IPS DF 6.9 (cell line): Measurements from ENCODE around the gene WDR35.

Experiments used
- DNase-seq: peaks from one replicate; pipeline ENCODE4 v3.0.0-alpha.2; 2013; ENCODE audit warnings: low read depth, low spot score
- H3K27ac ChIP-seq: one replicate; pipeline ENCODE4 v1.5.1; 2013; ENCODE audit warnings: low read length, control low read depth
- H3K27me3 ChIP-seq: 2 replicates; pipeline ENCODE4 v1.6.1; 2013; ENCODE audit warnings: mild to moderate bottlenecking, low read length; ENCODE audit not compliant: control insufficient read depth, insufficient read depth
- H3K36me3 ChIP-seq: 2 replicates; pipeline ENCODE4 v1.6.1; 2013; ENCODE audit warnings: low read length; ENCODE audit not compliant: control insufficient read depth, insufficient read depth
- H3K4me1 ChIP-seq: 2 replicates; pipeline ENCODE4 v1.6.1; 2013; ENCODE audit warnings: low read length; ENCODE audit not compliant: control insufficient read depth, insufficient read depth
- H3K4me3 ChIP-seq: 2 replicates; pipeline ENCODE4 v1.5.1; 2013; ENCODE audit warnings: mild to moderate bottlenecking, low read length
- H3K9me3 ChIP-seq: 2 replicates; pipeline ENCODE4 v1.6.1; 2013; ENCODE audit warnings: low read length, inconsistent platforms; ENCODE audit not compliant: control insufficient read depth, insufficient read depth
- WGBS: extraction: QIAGEN DNeasy Blood & Tissue Kit; methylation state at CpG from one replicate; pipeline ENCODE4 v1.1.7; 2013; ENCODE audit warnings: mixed read lengths, missing lambda C conversion rate; ENCODE audit not compliant: insufficient read length, insufficient coverage; 5-methylcytosine and 5-hydroxymethylcytosine counted together

The WDR35 gene

DNA sequence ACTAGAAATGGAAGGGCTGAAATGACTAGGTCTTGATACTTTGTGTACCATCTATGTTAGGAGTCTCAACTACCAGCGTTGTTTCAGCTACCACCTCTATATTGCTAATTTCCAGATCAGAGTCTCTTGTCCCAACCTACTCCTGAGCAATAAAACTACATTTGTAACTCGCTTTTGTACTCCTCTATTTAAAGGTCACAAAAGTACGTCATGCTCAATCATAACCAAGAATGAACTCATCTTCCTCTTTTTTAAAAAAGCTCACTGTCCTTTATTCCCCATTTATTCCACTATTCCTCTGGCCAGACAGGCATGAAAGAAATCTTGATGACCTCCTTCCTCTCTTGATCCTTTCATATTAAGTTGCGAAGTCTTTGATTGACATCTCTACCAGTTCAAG is 33.8 kb upstream of the WDR35 start:
- H3K36me3 ChIP-seq = no peaks in the 10 kb centered on the region
- H3K27ac ChIP-seq = no peak overlapping the region
- H3K27me3 ChIP-seq = no peaks in the 10 kb centered on the region
- WGBS = no CpG with 5 or more reads among the region's 4 CpGs
- no peaks in the 10 kb centered on the region for H3K9me3 ChIP-seq
- H3K4me3 ChIP-seq = no peak overlapping the region
- no peaks in the 10 kb centered on the region for H3K4me1 ChIP-seq
- DNase-seq = no peak

DNA sequence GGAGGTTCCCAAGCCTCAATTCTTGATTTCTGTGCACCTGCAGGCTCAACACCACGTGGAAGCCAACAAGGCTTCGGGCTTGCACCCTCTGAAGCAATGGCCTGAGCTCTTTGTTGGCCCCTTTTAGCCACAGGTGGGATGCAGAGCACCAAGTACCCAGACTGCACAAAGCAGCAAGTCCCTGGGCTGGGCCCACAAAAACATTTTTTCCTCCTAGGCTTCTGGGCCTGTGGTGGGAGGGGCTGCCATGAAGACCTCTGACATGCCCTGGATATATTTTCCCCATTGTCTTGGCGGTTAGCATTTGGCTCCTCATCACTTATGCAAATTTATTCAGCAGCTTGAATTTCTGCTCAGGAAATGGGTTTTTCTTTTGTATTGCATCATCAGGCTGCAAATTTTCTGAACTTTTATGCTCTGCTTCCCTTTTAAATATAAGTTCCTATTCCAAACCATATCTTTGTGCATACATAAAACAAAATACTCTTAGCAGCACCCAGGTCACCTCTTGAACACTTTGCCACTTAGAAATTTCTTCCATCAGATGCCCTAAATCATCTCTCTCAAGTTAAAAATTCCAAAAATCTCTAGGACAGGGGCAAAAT is 31.6 kb upstream of the WDR35 start:
- no peaks in the 10 kb centered on the region for H3K27me3 ChIP-seq
- WGBS = no CpG with 5 or more reads among the region's 3 CpGs
- DNase-seq = no peak

DNA sequence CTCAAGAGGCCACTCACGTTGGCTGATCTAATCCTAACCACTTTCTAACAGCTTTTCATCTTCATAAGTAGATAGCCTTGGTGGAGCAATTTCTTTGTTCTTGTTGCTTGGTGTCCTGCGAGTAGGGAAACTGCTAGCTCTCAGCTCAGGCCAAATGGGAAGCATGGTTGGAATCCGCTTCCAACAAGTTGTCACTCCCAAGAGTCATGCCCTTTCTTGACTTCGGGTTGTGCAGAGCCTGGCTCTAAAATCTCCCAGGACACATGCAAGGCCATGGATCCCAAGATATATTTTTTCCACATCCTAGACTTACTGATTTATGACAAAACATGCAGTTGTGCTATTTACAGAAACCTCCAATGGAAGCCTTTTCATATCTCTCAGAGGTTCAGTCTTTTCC is 29.8 kb upstream of the WDR35 start:
- WGBS = no CpG with 5 or more reads among the region's 4 CpGs
- no peak overlapping the region for H3K4me3 ChIP-seq
- no peaks in the 10 kb centered on the region for H3K4me1 ChIP-seq
- no peaks in the 10 kb centered on the region for H3K9me3 ChIP-seq
- no peaks in the 10 kb centered on the region for H3K27me3 ChIP-seq
- no peak for DNase-seq
- H3K27ac ChIP-seq = no peak overlapping the region
- H3K36me3 ChIP-seq = no peaks in the 10 kb centered on the region

More for the DNA sequence above, 31.6 kb upstream of the WDR35 start:
- Histone ChIP-seq H3K36me3 (no peaks in the 10 kb centered on the region), H3K9me3 (no peaks in the 10 kb centered on the region), H3K4me1 (no peaks in the 10 kb centered on the region), H3K4me3 (no peak overlapping the region), H3K27ac (no peak overlapping the region)

DNA sequence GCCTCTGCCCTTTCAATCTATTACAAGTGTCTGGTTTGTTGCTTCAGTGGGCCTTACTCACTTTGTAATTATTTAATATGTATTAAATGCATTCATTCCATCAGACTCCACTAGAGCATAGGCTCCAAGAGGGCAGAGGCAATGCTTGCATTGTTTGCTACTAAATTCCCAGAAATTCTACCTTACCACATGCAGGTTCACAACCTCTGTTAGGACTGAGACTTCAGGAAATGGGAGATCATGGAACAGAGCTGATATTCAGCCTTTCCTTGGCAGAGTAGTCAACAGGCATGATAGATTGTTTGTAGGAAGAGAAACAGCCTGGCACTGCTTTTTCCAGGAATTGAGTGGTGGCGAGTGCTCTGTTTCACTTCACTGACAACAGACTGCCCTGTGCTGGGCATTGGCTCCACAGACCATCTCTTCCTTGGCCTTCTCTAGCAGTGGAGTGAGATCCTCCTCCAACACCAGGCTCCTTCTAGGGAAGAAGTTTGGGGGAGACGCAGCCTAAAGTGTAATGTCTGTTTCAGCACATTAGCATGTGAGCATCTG is 28.8 kb upstream of the WDR35 start:
- no peak for DNase-seq
- WGBS = no CpG with 5 or more reads among the region's 2 CpGs
- Histone ChIP-seq H3K27me3 (no peaks in the 10 kb centered on the region), H3K36me3 (no peaks in the 10 kb centered on the region), H3K9me3 (no peaks in the 10 kb centered on the region), H3K4me1 (no peaks in the 10 kb centered on the region), H3K4me3 (no peak overlapping the region), H3K27ac (no peak overlapping the region)

DNA sequence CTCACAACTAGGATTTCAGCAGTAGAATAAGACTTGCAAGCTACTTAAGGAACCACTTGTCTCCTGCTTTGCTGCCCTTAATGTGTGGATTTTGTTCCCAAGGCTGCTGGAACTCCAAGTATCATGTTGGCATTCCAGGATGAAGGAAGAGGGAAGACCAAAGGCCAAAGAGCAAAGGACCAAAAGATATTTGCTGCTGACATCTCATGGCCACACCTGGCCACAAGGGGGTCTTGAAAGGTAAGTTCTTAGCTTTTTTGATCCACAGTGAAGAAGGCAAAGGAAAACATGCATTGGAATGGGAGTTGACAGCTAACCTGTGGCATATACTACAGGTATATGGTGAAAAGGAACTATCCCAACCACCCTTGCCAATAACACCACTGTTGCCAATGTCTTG is 26.4 kb upstream of the WDR35 start:
- no peak overlapping the region for H3K4me3 ChIP-seq
- H3K4me1 ChIP-seq = no peaks in the 10 kb centered on the region; the same call in 1 of the 2 replicates
- no peaks in the 10 kb centered on the region; the same call in 1 of the 2 replicates for H3K27me3 ChIP-seq
- DNase-seq = no peak
- no peak overlapping the region for H3K27ac ChIP-seq
- no peaks in the 10 kb centered on the region for H3K36me3 ChIP-seq
- no peaks in the 10 kb centered on the region for H3K9me3 ChIP-seq

DNA sequence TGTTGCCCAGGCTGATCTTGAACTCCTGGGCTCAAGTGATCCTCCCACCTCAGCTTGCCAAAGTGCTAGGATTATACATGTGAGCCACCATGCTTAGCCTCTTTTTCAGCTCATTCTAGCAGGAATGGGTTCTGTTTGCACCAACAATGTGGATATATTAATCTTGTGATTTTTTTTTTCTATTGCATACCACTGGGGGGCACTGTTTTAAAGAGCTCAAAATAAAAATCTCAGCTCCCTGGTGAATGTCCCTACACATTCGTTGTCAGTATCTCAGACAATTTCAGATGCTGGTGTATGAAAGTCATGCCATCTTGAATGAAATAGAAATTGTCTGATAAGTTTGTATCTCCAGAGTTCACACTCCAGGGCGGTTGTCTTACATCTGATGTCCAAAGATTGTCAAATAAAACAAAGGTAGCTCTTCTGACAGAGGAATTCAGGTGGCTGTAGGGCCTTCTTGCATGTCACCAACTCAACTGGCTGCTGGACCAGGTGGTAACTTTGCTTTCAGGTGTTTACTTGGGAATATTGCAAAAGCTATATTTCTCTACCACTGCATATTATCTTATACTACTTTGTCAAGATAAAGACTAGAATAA is 25.7 kb upstream of the WDR35 start:
- DNase-seq = no peak

DNA sequence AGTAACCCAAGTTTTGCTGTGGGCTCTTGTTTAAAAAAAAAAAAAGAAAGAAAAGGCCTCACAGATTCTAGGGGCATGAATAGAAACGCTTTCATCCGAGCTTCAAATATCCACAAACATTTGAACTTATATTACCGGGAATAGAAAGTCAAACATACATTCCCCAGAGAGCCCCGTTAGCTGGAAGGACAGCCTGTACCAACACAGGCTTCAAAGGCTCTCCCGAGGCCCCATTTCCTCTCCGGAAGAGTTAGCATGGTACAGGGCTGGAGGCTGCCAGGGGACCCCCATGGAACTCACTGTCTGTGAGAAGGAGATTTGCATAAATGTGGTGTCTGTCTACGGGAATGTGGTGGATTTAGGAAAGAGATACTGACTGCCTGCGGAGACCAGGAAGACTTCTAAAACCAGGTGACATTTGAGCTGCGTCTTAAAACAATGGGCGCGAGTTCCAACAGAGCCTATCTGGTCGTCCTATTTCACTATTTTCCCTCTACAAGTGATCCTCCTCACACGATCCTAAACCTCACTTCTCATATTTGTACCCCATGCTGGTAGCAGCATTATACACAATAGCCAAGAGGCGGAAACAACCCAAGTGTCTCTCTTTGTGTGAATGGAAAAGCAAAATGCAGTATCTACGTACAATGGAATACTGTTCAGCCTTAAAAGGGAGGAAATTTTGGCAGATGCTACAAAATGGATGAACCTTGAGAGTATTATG is 23.4 kb upstream of the WDR35 start:
- no peak for DNase-seq
- H3K27ac ChIP-seq = no peak overlapping the region
- H3K27me3 ChIP-seq = no peaks in the 10 kb centered on the region; the same call in 1 of the 2 replicates
- no peaks in the 10 kb centered on the region for H3K36me3 ChIP-seq
- H3K4me3 ChIP-seq = peak overlapping the region; percentile 84; the same call in 1 of the 2 replicates
- no peaks in the 10 kb centered on the region for H3K9me3 ChIP-seq
- no peaks in the 10 kb centered on the region; the same call in 1 of the 2 replicates for H3K4me1 ChIP-seq
- no CpG with 5 or more reads among the region's 15 CpGs for WGBS

More for the DNA sequence above, 25.7 kb upstream of the WDR35 start:
- Histone ChIP-seq H3K9me3 (no peaks in the 10 kb centered on the region), H3K4me3 (no peak overlapping the region), H3K36me3 (no peaks in the 10 kb centered on the region), H3K4me1 (no peaks in the 10 kb centered on the region; the same call in 1 of the 2 replicates), H3K27ac (no peak overlapping the region), H3K27me3 (no peaks in the 10 kb centered on the region; the same call in 1 of the 2 replicates)
- no CpG with 5 or more reads among the region's 2 CpGs for WGBS

DNA sequence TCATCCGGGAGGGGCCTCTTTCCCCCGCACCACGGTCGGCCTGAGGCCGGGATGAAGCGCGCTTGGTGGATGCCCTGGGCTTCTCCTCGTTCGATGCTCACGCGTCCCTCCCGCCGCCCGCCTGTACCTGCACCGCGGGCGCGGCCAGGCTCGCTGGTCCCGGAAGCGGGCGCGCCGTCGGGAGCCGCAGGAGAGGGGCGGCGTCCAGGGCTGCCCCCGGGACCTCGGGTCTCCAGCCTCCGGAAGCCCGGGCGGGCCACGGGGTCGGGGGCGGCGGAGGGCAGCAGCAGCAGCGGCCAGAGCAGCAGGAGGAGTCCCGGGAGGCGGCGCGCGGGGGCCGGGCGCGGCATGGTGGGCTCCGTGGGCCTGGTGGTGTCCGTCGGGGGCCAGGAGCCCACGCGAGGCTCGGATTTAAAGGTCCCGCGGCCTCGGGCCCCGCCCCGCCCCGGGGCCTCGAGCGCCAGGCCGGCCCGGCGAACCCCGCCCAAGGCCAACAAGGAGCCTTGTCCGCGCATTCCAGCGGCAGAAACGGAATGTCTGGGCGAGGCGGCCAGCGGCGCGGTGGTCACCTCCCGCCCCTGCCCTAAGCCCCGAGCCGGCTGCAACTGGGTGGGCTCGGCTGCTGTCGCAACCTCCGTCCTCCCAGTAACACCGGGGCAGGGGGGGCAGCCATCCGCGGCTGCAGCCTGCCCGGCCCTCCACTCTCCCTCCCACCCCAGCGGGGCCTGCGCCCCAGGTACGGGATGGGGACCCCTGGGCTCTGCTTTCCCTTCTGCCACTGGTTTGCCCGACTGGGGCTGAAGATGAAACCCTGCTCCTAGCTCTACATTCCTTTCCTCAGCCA is 22.6 kb upstream of the WDR35 start, which contains the start of gene MATN3:
MATN3 (minus strand) TSS at position 387 of the 844 bp plus-strand sequence; CDS start at position 350, 37 bp downstream.
- H3K27ac ChIP-seq = no peak within 1 kb of the TSS
- WGBS = no CpG with 5 or more reads among the region's 87 CpGs
- no peaks in the 10 kb centered on the region; the same call in 1 of the 2 replicates for H3K4me1 ChIP-seq
- H3K27me3 ChIP-seq = no peaks in the 10 kb centered on the region; the same call in 1 of the 2 replicates
- no peaks in the 10 kb centered on the region for H3K9me3 ChIP-seq
- no peaks in the 10 kb centered on the region for H3K36me3 ChIP-seq
- H3K4me3 ChIP-seq = peak within 1 kb of the TSS; percentile 84
- DNase-seq = no peak

DNA sequence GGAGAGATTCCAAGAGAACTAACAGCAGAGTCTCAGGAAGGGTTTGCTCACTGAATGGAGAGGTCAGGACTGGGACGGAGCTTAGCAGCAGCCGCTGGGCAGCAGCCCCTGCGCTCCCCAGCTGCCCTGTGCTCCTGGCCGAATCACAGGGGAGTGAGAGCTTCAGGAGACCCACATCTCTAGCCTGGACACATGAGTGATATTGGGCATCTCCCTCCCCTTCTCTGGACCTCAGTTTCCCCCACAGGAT is 22.1 kb upstream of the WDR35 start:
- no CpG with 5 or more reads among the region's 4 CpGs for WGBS
- no peak for DNase-seq
- Histone ChIP-seq H3K27ac (no peak overlapping the region), H3K4me3 (peak overlapping the region; percentile 84; the same call in 1 of the 2 replicates), H3K27me3 (no peaks in the 10 kb centered on the region; the same call in 1 of the 2 replicates), H3K9me3 (no peaks in the 10 kb centered on the region), H3K36me3 (no peaks in the 10 kb centered on the region), H3K4me1 (no peaks in the 10 kb centered on the region; the same call in 1 of the 2 replicates)
